Erythroblast (primary cell): Measurements from ENCODE around the gene AUTS2.

Experiments
- GATA1 ChIP-seq: IDR thresholded peaks from 2 replicates; pipeline ENCODE4 v1.6.1; 2011; ENCODE audit warnings: low read depth, mild to moderate bottlenecking, control low read depth, low read length, moderate library complexity
- POLR2A ChIP-seq: IDR thresholded peaks from 2 replicates; pipeline ENCODE4 v1.6.1; 2011; ENCODE audit warnings: mild to moderate bottlenecking, low read length

- no peak for TF ChIP-seq POLR2A
- no peak for TF ChIP-seq GATA1
Observed at GRCh38 chr7:70495033-70495376, 896.7 kb downstream of the AUTS2 start.
